Fibroblast of lung (primary cell): ENCODE data around the gene PRSS22.

ENCODE experiments used
- CTCF ChIP-seq, 2 donors: IDR thresholded peaks in 1 of 2; conservative IDR thresholded peaks in 1 of 2; 1 replicate in 1 of 2; 2 replicates in 1 of 2; pipeline ENCODE4 v1.5.1; 2011 to 2012; ENCODE audit warnings: low read length in 2 of 2, control low read depth in 1 of 2, inconsistent platforms in 1 of 2, low read depth in 1 of 2, mild to moderate bottlenecking in 1 of 2
- EZH2 ChIP-seq: IDR thresholded peaks from 2 replicates; pipeline ENCODE4 v1.5.1; 2012; ENCODE audit warnings: low read length, control low read depth, mild to moderate bottlenecking; ENCODE audit errors: missing control alignments

GRCh38 chr16:2819179-2819938 is 38.6 kb downstream of the PRSS22 start:
- TF ChIP-seq CTCF (conservative IDR thresholded peaks at IDR 0.05 in 1 of 2, IDR thresholded peaks at IDR 0.05 in 1 of 2; ENCODE audit: low read depth in 1 of 2, low read length in 2 of 2) (no peak), EZH2 (no peak)
